Inflammatory macrophage (primary cell): ENCODE measurements around the gene RIPOR3.
"Not testable (repeated sequence)": the region's sequence is repeated elsewhere in the genome, so short reads cannot be mapped to it uniquely, and the experiment has no call there.

ENCODE experiments used
- DNase-seq, 2 donors: peaks; one replicate each; pipeline ENCODE4 v3.0.0-alpha.2; 2020 to 2022

The RIPOR3 gene

GRCh38 chr20:50658804-50659380 is 32.5 kb downstream of the RIPOR3 start:
- no peak for DNase-seq

- DNase-seq = no peak
Observed at GRCh38 chr20:50655311-50655880, 35.9 kb downstream of the RIPOR3 start.

- no peak for DNase-seq
Observed at GRCh38 chr20:50654904-50655303, 36.4 kb downstream of the RIPOR3 start.

- no peak for DNase-seq
Observed at GRCh38 chr20:50652702-50653294, 38.5 kb downstream of the RIPOR3 start.

- DNase-seq = no peak
Observed at GRCh38 chr20:50651676-50652075, 39.7 kb downstream of the RIPOR3 start.

- DNase-seq = no peak
Observed at GRCh38 chr20:50649590-50649989, 41.8 kb downstream of the RIPOR3 start.

GRCh38 chr20:50648651-50649050 is 42.7 kb downstream of the RIPOR3 start:
- no peak for DNase-seq

GRCh38 chr20:50646483-50646996 is 44.8 kb downstream of the RIPOR3 start:
- DNase-seq = no peak

GRCh38 chr20:50645253-50646068 is 45.9 kb downstream of the RIPOR3 start:
- no peak for DNase-seq

- DNase-seq = no peak
Observed at GRCh38 chr20:50642288-50642803, 49.0 kb downstream of the RIPOR3 start.

- not testable (repeated sequence) for DNase-seq
Observed at GRCh38 chr20:50641625-50642287, 49.6 kb downstream of the RIPOR3 start.

- not testable (repeated sequence) for DNase-seq
Observed at GRCh38 chr20:50639971-50640711, 51.2 kb downstream of the RIPOR3 start.

- not testable (repeated sequence) for DNase-seq
Observed at GRCh38 chr20:50638015-50638847, 53.1 kb downstream of the RIPOR3 start.

GRCh38 chr20:50636601-50637540 is 54.5 kb downstream of the RIPOR3 start:
- DNase-seq = no peak

- peak; percentile 57 to 59 for DNase-seq
Observed at GRCh38 chr20:50635676-50636600, 55.4 kb downstream of the RIPOR3 start.

- DNase-seq = no peak
Observed at GRCh38 chr20:50635014-50635557, 56.3 kb downstream of the RIPOR3 start.

- no peak for DNase-seq
Observed at GRCh38 chr20:50634191-50634590, 57.2 kb downstream of the RIPOR3 start.

GRCh38 chr20:50633361-50633760 is 58.0 kb downstream of the RIPOR3 start:
- DNase-seq = no peak
